SK-N-MC (cell line): ENCODE data around the gene ZNF512B.

Source experiments
- EZH2 ChIP-seq: fragments of 200-600 bp; sonication (generic); IDR thresholded peaks from one replicate; pipeline ENCODE4 v1.6.1; 2017; ENCODE audit warnings: antibody characterized with exemption
- POLR2AphosphoS5 ChIP-seq: IDR thresholded peaks from 2 replicates; pipeline ENCODE4 v1.6.1; 2012; ENCODE audit warnings: mild to moderate bottlenecking, low read depth, low read length, borderline replicate concordance

DNA sequence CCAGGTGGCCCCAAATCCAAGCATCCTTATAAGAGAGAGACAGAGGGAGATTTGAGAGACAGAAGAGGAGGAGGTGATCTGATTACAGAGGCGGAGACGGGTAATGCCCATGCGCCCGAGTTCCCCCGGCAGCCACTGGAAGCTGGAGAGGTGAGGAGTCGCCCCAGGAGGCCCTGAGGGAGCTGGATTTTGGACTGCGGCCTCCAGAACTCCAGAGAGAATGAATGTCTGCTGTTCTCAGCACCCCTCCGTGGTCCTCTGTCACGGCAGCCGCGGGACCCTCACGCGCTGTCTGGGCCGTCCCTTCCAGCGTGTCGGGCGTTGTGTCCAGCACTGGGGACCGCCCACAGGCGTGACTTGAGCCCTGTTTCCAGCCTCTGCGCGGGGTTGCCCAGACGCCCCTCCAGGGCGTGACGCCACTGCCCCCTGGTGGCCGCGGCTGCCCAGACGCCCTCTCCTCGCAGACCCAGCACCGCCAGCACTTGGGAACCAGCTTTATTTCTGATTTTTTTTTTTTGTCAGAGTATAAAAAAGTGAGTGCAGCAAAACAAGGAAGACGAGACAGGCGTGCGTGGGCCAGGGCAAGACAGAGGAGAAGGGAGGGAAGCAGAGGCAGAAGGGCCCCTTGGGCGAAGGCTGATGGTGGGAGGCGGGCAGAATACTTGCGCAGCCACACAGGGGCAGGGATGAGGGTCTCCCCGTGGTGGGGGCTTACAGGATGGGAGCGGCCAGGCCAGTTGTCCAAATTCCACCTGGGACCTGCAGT lies 4.1 kb upstream of the ZNF512B start:
- TF ChIP-seq EZH2 (no peak), POLR2AphosphoS5 (no peak)
